HEK293 (cell line): Measurements from ENCODE around the gene POU2AF3.

Experiments
- KLF10 ChIP-seq: fragments of 450-650 bp; IDR thresholded peaks from 2 replicates; pipeline ENCODE4 v1.5.1; 2018; ENCODE audit warnings: missing biosample characterization, mild to moderate bottlenecking, missing genetic modification characterization
- KLF17 ChIP-seq: fragments of 450-650 bp; formaldehyde crosslinking; IDR thresholded peaks from 2 replicates; pipeline ENCODE4 v1.5.1; 2016; ENCODE audit warnings: missing biosample characterization, missing genetic modification characterization
- OVOL3 ChIP-seq: fragments of 450-650 bp; formaldehyde crosslinking; IDR thresholded peaks from 2 replicates; pipeline ENCODE4 v1.5.1; 2016; ENCODE audit warnings: missing biosample characterization, missing genetic modification characterization
- PRDM4 ChIP-seq: fragments of 450-650 bp; formaldehyde crosslinking; IDR thresholded peaks from 2 replicates; pipeline ENCODE4 v1.5.1; 2017; ENCODE audit warnings: missing biosample characterization, missing genetic modification characterization
- SALL2 ChIP-seq: fragments of 450-650 bp; formaldehyde crosslinking; IDR thresholded peaks from 2 replicates; pipeline ENCODE4 v1.5.0; 2017; ENCODE audit warnings: missing biosample characterization, mild to moderate bottlenecking, missing genetic modification characterization, borderline replicate concordance
- SETDB1 ChIP-seq: IDR thresholded peaks from one replicate; pipeline ENCODE4 v1.6.1; 2017; ENCODE audit warnings: mild to moderate bottlenecking, low read length, moderate library complexity, mixed read lengths; ENCODE audit not compliant: insufficient read length
- YY2 ChIP-seq: fragments of 450-650 bp; formaldehyde crosslinking; IDR thresholded peaks from 2 replicates; pipeline ENCODE4 v1.5.1; 2016; ENCODE audit warnings: missing biosample characterization, missing genetic modification characterization
- ZBTB44 ChIP-seq: fragments of 450-650 bp; IDR thresholded peaks from 2 replicates; pipeline ENCODE4 v1.5.1; 2018; ENCODE audit warnings: missing biosample characterization, mild to moderate bottlenecking, missing genetic modification characterization
- ZBTB49 ChIP-seq: fragments of 450-650 bp; formaldehyde crosslinking; IDR thresholded peaks from 2 replicates; pipeline ENCODE4 v1.5.1; 2016; ENCODE audit warnings: missing biosample characterization, missing genetic modification characterization, low read depth
- ZNF19 ChIP-seq: fragments of 450-650 bp; formaldehyde crosslinking; IDR thresholded peaks from 2 replicates; pipeline ENCODE4; 2016; ENCODE audit warnings: missing biosample characterization, missing genetic modification characterization, low read depth
- ZNF211 ChIP-seq: fragments of 450-650 bp; formaldehyde crosslinking; IDR thresholded peaks from 2 replicates; pipeline ENCODE4 v1.5.1; 2016; ENCODE audit warnings: low read depth, missing biosample characterization, missing genetic modification characterization
- ZNF248 ChIP-seq: fragments of 450-650 bp; formaldehyde crosslinking; IDR thresholded peaks from 2 replicates; pipeline ENCODE4 v1.5.1; 2017; ENCODE audit warnings: missing biosample characterization, missing genetic modification characterization
- ZNF280C ChIP-seq: fragments of 450-650 bp; formaldehyde crosslinking; IDR thresholded peaks from 2 replicates; pipeline ENCODE4 v1.5.1; 2016; ENCODE audit warnings: missing biosample characterization, missing genetic modification characterization
- ZNF292 ChIP-seq: fragments of 450-650 bp; formaldehyde crosslinking; IDR thresholded peaks from 2 replicates; pipeline ENCODE4 v1.5.1; 2016; ENCODE audit warnings: low read depth, missing biosample characterization, missing genetic modification characterization, borderline replicate concordance
- ZNF350 ChIP-seq: fragments of 450-650 bp; formaldehyde crosslinking; IDR thresholded peaks from 2 replicates; pipeline ENCODE4 v1.5.0; 2017; ENCODE audit warnings: missing biosample characterization, mild to moderate bottlenecking, missing genetic modification characterization
- ZNF37A ChIP-seq: fragments of 450-650 bp; IDR thresholded peaks from 2 replicates; pipeline ENCODE4 v1.5.1; 2018; ENCODE audit warnings: missing biosample characterization, missing genetic modification characterization
- ZNF391 ChIP-seq: fragments of 450-650 bp; formaldehyde crosslinking; IDR thresholded peaks from 2 replicates; pipeline ENCODE4 v1.5.1; 2016; ENCODE audit warnings: low read depth, missing biosample characterization, missing genetic modification characterization, borderline replicate concordance
- ZNF521 ChIP-seq: fragments of 450-650 bp; formaldehyde crosslinking; IDR thresholded peaks from 2 replicates; pipeline ENCODE4 v1.5.1; 2017; ENCODE audit warnings: missing biosample characterization, mild to moderate bottlenecking, missing genetic modification characterization
- ZNF596 ChIP-seq: fragments of 450-650 bp; IDR thresholded peaks from 2 replicates; pipeline ENCODE4 v1.5.0; 2018; ENCODE audit warnings: missing biosample characterization, mild to moderate bottlenecking, missing genetic modification characterization, moderate library complexity
- ZNF639 ChIP-seq: fragments of 450-650 bp; formaldehyde crosslinking; IDR thresholded peaks from 2 replicates; pipeline ENCODE4 v1.5.1; 2016; ENCODE audit warnings: missing biosample characterization, missing genetic modification characterization
- ZNF660 ChIP-seq: fragments of 450-650 bp; IDR thresholded peaks from 2 replicates; pipeline ENCODE4 v1.5.1; 2018; ENCODE audit warnings: missing biosample characterization, mild to moderate bottlenecking, missing genetic modification characterization
- ZNF677 ChIP-seq: fragments of 450-650 bp; IDR thresholded peaks from 2 replicates; pipeline ENCODE4 v1.5.0; 2018; ENCODE audit warnings: missing biosample characterization, mild to moderate bottlenecking, missing genetic modification characterization, moderate library complexity
- ZNF785 ChIP-seq: fragments of 450-650 bp; formaldehyde crosslinking; IDR thresholded peaks from 2 replicates; pipeline ENCODE4 v1.5.1; 2016; ENCODE audit warnings: missing biosample characterization, missing genetic modification characterization
- ZNF837 ChIP-seq: fragments of 450-650 bp; formaldehyde crosslinking; IDR thresholded peaks from 2 replicates; pipeline ENCODE4 v1.5.1; 2016; ENCODE audit warnings: missing biosample characterization, missing genetic modification characterization

Gene POU2AF3

GRCh38 chr11:111334532-111335502 lies 36.5 kb downstream of the POU2AF3 start (continued):
- TF ChIP-seq ZNF280C (tag by site-specific recombination) (no peak), ZBTB44 (tag by site-specific recombination) (peak; percentile 29; the same call in 1 of the 2 replicates), PRDM4 (no peak), ZNF837 (tag by site-specific recombination) (no peak), ZNF521 (tag by site-specific recombination) (no peak), SETDB1 (no peak), ZNF248 (no peak), ZNF37A (tag by site-specific recombination) (no peak), ZNF292 (no peak), ZNF660 (tag by site-specific recombination) (no peak), ZBTB49 (tag by site-specific recombination) (no peak), KLF10 (tag by site-specific recombination) (no peak), ZNF211 (tag by site-specific recombination) (no peak), ZNF350 (tag by site-specific recombination) (no peak), ZNF785 (tag by site-specific recombination) (no peak), YY2 (tag by site-specific recombination) (no peak), ZNF677 (tag by site-specific recombination) (no peak), KLF17 (tag by site-specific recombination) (no peak), ZNF639 (tag by site-specific recombination) (no peak), ZNF596 (tag by site-specific recombination) (no peak), OVOL3 (tag by site-specific recombination) (no peak), ZNF391 (tag by site-specific recombination) (no peak), SALL2 (tag by site-specific recombination) (no peak), ZNF19 (no peak)
